GM06990 (cell line): Measurements from ENCODE around the gene ATP5F1D.

Experiments
- DNase-seq: peaks from one replicate; pipeline ENCODE4 v3.0.0-alpha.2; 2011; ENCODE audit not compliant: insufficient read length; ENCODE audit errors: extremely low read depth
- H3K27me3 ChIP-seq: replicated peaks from 2 replicates; pipeline ENCODE4 v1.6.0; 2011; ENCODE audit warnings: low read length; ENCODE audit not compliant: control insufficient read depth, insufficient read depth
- H3K36me3 ChIP-seq: 2 replicates; pipeline ENCODE4 v1.5.1; 2011; ENCODE audit warnings: low read length; ENCODE audit not compliant: control insufficient read depth, insufficient read depth
- H3K4me3 ChIP-seq: replicated peaks from 2 replicates; pipeline ENCODE4 v1.5.1; 2011; ENCODE audit warnings: low read depth, mild to moderate bottlenecking, control low read depth, low read length
- CTCF ChIP-seq: IDR thresholded peaks from 2 replicates; pipeline ENCODE4 v1.5.1; 2011; ENCODE audit warnings: low read length, control low read depth, mild to moderate bottlenecking, inconsistent platforms; ENCODE audit not compliant: insufficient read depth, poor library complexity, severe bottlenecking

Gene ATP5F1D

GRCh38 chr19:1273263-1274041 is 31.9 kb downstream of the ATP5F1D start:
- DNase-seq: no peak
- peaks cover 36% of the 10 kb centered on the region for H3K36me3 ChIP-seq

GRCh38 chr19:1274081-1274851 is 32.7 kb downstream of the ATP5F1D start:
- Histone ChIP-seq H3K4me3 (peak overlapping the region; percentile 58), H3K27me3 (no peaks in the 10 kb centered on the region), H3K36me3 (peaks cover 39% of the 10 kb centered on the region)
- no peak for DNase-seq
- no peak for TF ChIP-seq CTCF

More at GRCh38 chr19:1273263-1274041, 31.9 kb downstream of the ATP5F1D start:
- H3K4me3 ChIP-seq: no peak overlapping the region
- H3K27me3 ChIP-seq: no peaks in the 10 kb centered on the region
- TF ChIP-seq CTCF: no peak

GRCh38 chr19:1274852-1275259 is 33.3 kb downstream of the ATP5F1D start:
- Histone ChIP-seq H3K27me3 (no peaks in the 10 kb centered on the region), H3K4me3 (peak overlapping the region; percentile 58), H3K36me3 (peaks cover 39% of the 10 kb centered on the region)
- peak; percentile 63 for DNase-seq
- no peak for TF ChIP-seq CTCF

GRCh38 chr19:1275260-1275975 is 33.9 kb downstream of the ATP5F1D start, which contains the start of gene FAM174C:
FAM174C (plus strand) TSS chr19:1275530; CDS start chr19:1275550, 20 bp downstream.
- Histone ChIP-seq H3K27me3 (no peaks in the 10 kb centered on the region), H3K4me3 (peak within 1 kb of the TSS; percentile 72), H3K36me3 (peaks cover 39% of the 10 kb centered on the region)
- peak; percentile 98 for DNase-seq
- no peak for TF ChIP-seq CTCF

- H3K36me3 ChIP-seq: peaks cover 35% of the 10 kb centered on the region
- peak overlapping the region; percentile 72 for H3K4me3 ChIP-seq
- no peaks in the 10 kb centered on the region for H3K27me3 ChIP-seq
- no peak for DNase-seq
- TF ChIP-seq CTCF: no peak
Measured at GRCh38 chr19:1275976-1276627, 34.6 kb downstream of the ATP5F1D start.
